ENCODE results near the gene CCDC68.

DNA sequence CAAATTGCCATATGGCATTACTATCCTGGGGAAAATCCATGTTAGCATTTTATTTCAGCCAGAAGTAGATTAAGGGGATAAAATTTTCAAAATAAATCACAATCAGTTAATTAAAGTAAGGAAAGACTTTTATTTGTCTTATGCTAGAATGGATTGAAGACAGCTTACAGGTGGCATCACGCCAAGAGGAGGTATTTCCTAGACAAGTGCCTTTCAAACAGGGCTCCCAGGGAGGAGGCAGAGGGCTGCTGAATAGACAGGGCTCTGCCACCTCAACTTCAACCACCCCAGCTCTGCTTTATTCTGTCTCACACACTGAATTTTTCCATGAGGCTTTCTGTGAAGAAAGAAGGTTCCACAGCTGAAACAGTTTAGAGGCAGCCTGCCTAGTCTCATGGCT, 12.2 kb downstream of the CCDC68 start:
- TF ChIP-seq, protein P1, sequence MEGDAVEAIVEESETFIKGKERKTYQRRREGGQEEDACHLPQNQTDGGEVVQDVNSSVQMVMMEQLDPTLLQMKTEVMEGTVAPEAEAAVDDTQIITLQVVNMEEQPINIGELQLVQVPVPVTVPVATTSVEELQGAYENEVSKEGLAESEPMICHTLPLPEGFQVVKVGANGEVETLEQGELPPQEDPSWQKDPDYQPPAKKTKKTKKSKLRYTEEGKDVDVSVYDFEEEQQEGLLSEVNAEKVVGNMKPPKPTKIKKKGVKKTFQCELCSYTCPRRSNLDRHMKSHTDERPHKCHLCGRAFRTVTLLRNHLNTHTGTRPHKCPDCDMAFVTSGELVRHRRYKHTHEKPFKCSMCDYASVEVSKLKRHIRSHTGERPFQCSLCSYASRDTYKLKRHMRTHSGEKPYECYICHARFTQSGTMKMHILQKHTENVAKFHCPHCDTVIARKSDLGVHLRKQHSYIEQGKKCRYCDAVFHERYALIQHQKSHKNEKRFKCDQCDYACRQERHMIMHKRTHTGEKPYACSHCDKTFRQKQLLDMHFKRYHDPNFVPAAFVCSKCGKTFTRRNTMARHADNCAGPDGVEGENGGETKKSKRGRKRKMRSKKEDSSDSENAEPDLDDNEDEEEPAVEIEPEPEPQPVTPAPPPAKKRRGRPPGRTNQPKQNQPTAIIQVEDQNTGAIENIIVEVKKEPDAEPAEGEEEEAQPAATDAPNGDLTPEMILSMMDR (IDR thresholded peaks at IDR 0.05): no peak
- no peak for TF ChIP-seq POLR2A (IDR thresholded peaks at IDR 0.05)

All from testis (tissue), 2 donors.